K562 (cell line): ENCODE results near the gene MYO1E. TPM values are rescaled to one million over a fixed set of nuclear protein-coding genes. Genes with fewer than 3 reads are reported as not detected.

Experiments used
- ATAC-seq: fragments of 200-7000 bp; cut with Tn5 transposase; 3 replicates; pipeline ENCODE4 v1.9.1; 2020; ENCODE audit warnings: moderate library complexity
- BruUV-seq: library from RNA; stranded (reverse); fragments of 400-500 nt; replicated peaks from 2 replicates; lab custom pipeline; 2021; lab: Mats Ljungman, UMichigan
- CTCF ChIA-PET: fragments of 300-600 bp; formaldehyde crosslinking; extraction: SDS; loops from one replicate; lab custom pipeline; 2021; ENCODE audit warnings: low intra/inter-chr PET ratio; lab: Yijun Ruan, JAX
- POLR2A ChIA-PET: fragments of 300-600, 350-650 bp; sonication (Branson Sonifier 250); formaldehyde crosslinking; extraction: SDS; loops from one replicate; lab custom pipeline; 2021; ENCODE audit warnings: antibody characterized with exemption, inconsistent platforms; lab: Yijun Ruan, JAX
- DNase-seq, 4 experiments: peaks; one replicate each; pipeline versions ENCODE4 v3.0.0 to v3.0.0-alpha.2; 2011 to 2018; ENCODE audit warnings: low spot score in 3 of 4, mixed read lengths in 3 of 4; ENCODE audit errors: extremely low read depth in 1 of 4
- FAIRE-seq: peaks from 2 replicates; lab custom pipeline; 2011; peaks lifted over from hg19 to GRCh38; lab: Jason Lieb, UNC
- H2AFZ ChIP-seq: 2 replicates; pipeline ENCODE4 v1.6.0; 2011; ENCODE audit warnings: low read depth, low read length, control low read depth, inconsistent platforms
- H3K27ac ChIP-seq: fragments of 200-600 bp; 3 replicates; pipeline ENCODE4 v1.8.0; 2011; ENCODE audit warnings: low read depth, mild to moderate bottlenecking, control low read depth, inconsistent platforms, low read length, moderate library complexity, mixed read lengths; ENCODE audit errors: extremely low read depth
- H3K27me3 ChIP-seq, 2 experiments: fragments of 300-600 bp in 1 of 2; 2 replicates in 1 of 2; 3 replicates in 1 of 2; pipeline versions ENCODE4 v1.6.0 to v1.8.0; 2011; ENCODE audit warnings: inconsistent platforms in 2 of 2, low read length in 2 of 2, mild to moderate bottlenecking in 1 of 2, mixed read lengths in 1 of 2, moderate library complexity in 1 of 2; ENCODE audit not compliant: control insufficient read depth in 2 of 2, insufficient read depth in 2 of 2
- H3K36me3 ChIP-seq: fragments of 300-600 bp; 3 replicates; pipeline ENCODE4 v1.8.0; 2011; ENCODE audit warnings: mild to moderate bottlenecking, low read length, inconsistent platforms; ENCODE audit not compliant: control insufficient read depth, insufficient read depth
- H3K4me1 ChIP-seq, 2 experiments: fragments of 200-600 bp in 1 of 2; replicated peaks in 1 of 2; 2 replicates in 1 of 2; 3 replicates in 1 of 2; pipeline versions ENCODE4 v1.5.1 to v1.8.0; 2011; ENCODE audit warnings: inconsistent platforms in 2 of 2, low read length in 2 of 2, mild to moderate bottlenecking in 1 of 2, mixed read lengths in 1 of 2, moderate library complexity in 1 of 2; ENCODE audit not compliant: control insufficient read depth in 2 of 2, insufficient read depth in 2 of 2
- H3K4me2 ChIP-seq: 2 replicates; pipeline ENCODE4 v1.6.1; 2011; ENCODE audit warnings: low read length, control low read depth, inconsistent platforms, mixed read lengths; ENCODE audit not compliant: insufficient read depth
- H3K4me3 ChIP-seq: fragments of 200-600 bp; sonication (generic), shearing (Covaris generic); 2 replicates; pipeline ENCODE4 v1.5.1; 2016; ENCODE audit warnings: control low read depth, inconsistent platforms
- H3K79me2 ChIP-seq: fragments of 200-600 bp; 3 replicates; pipeline ENCODE4 v1.8.0; 2011; ENCODE audit warnings: low read length, inconsistent platforms; ENCODE audit not compliant: control insufficient read depth, insufficient read depth
- H3K9ac ChIP-seq, 2 experiments: 2 replicates each; pipeline versions ENCODE4 v1.6.0 to v1.6.1; 2011; ENCODE audit warnings: low read depth in 2 of 2, low read length in 2 of 2, control low read depth in 1 of 2, inconsistent platforms in 1 of 2, mild to moderate bottlenecking in 1 of 2, mixed read lengths in 1 of 2; ENCODE audit not compliant: insufficient read depth in 1 of 2
- H3K9me1 ChIP-seq: one replicate; pipeline ENCODE4 v1.6.0; 2011; ENCODE audit warnings: inconsistent platforms, mild to moderate bottlenecking, low read length, moderate library complexity; ENCODE audit not compliant: control insufficient read depth, insufficient read depth
- H3K9me3 ChIP-seq: replicated peaks from 2 replicates; pipeline ENCODE4 v1.5.1; 2011; ENCODE audit warnings: low read depth, low read length, inconsistent platforms; ENCODE audit not compliant: control insufficient read depth, insufficient read depth
- H4K20me1 ChIP-seq: replicated peaks from 2 replicates; pipeline ENCODE4 v1.6.1; 2011; ENCODE audit warnings: low read length, inconsistent platforms, mixed read lengths; ENCODE audit not compliant: control insufficient read depth, insufficient read depth
- ARNT ChIP-seq, 2 experiments: fragments of 450-650 bp; IDR thresholded peaks; 2 replicates each; pipeline ENCODE4 v1.6.1; 2016; ENCODE audit warnings: mild to moderate bottlenecking in 1 of 2
- CBFA2T3 ChIP-seq: fragments of 450-650 bp; IDR thresholded peaks from 2 replicates; pipeline ENCODE4 v1.6.1; 2017
- RBBP5 ChIP-seq: fragments of 200-600 bp; sonication (generic); IDR thresholded peaks from 2 replicates; pipeline ENCODE4 v1.6.1; 2012; ENCODE audit warnings: borderline replicate concordance, mild to moderate bottlenecking, low read length, control low read depth, inconsistent platforms; ENCODE audit not compliant: insufficient read depth, poor library complexity, severe bottlenecking
- SIRT6 ChIP-seq: IDR thresholded peaks from one replicate; pipeline ENCODE4 v1.6.1; 2012; ENCODE audit warnings: low read depth, mild to moderate bottlenecking, control low read depth, inconsistent platforms, low read length, moderate library complexity
- SMAD2 ChIP-seq: fragments of 150-350 bp; IDR thresholded peaks from 2 replicates; pipeline ENCODE4 v1.6.1; 2014; ENCODE audit warnings: low read depth, mild to moderate bottlenecking, low read length
- ZNF232 ChIP-seq: sonication (generic); formaldehyde crosslinking; IDR thresholded peaks from 2 replicates; pipeline ENCODE4 v1.8.0; 2022; ENCODE audit warnings: mild to moderate bottlenecking, missing genetic modification reagents
- ZNF79 ChIP-seq: fragments of 250-450 bp; sonication (Bioruptor Pico); IDR thresholded peaks from 2 replicates; pipeline ENCODE4 v1.4.0; 2020; ENCODE audit warnings: low read depth, mild to moderate bottlenecking, moderate library complexity
- WGBS: fragments of 100-300 bp; shearing (Covaris generic); methylation state at CpG from one replicate; pipeline ENCODE4 v1.1.6; 2016; ENCODE audit warnings: low coverage, mixed read lengths; ENCODE audit not compliant: insufficient coverage; ENCODE audit errors: missing lambda C conversion rate; 5-methylcytosine and 5-hydroxymethylcytosine counted together
- in situ Hi-C: fragments of 300-500 bp; cut with MboI; formaldehyde crosslinking; loops from 4 replicates; pipeline ENCODE4 v1.15.0; 2018; ENCODE audit warnings: inconsistent platforms, mixed read lengths
- intact Hi-C: fragments of 100-400 bp; cut with micrococcal nuclease; formaldehyde crosslinking; loops from 2 replicates; pipeline ENCODE4 v1.14.2; 2022
- polyA plus RNA-seq, 8 experiments: library from polyadenylated mRNA; depleted of rRNA in 4 of 8; stranded (reverse) in 5 of 8; unstranded in 3 of 8; fragments of >200 nt; fragmentation: Nextera tagmentation in 2 of 8; fragmentation: Illumina TruSeq in 1 of 8; extraction: Ambion mirVana in 2 of 8; extraction: Trizol in 1 of 8; gene quantifications; 2 replicates each; pipeline versions ENCODE4 v1.2.1 to v1.2.3, GENCODE V29; 2011 to 2014; ENCODE audit warnings: inconsistent platforms in 1 of 8, missing spikeins in 1 of 8
- total RNA-seq, 7 experiments: library from RNA; depleted of rRNA in 6 of 7; stranded (reverse); fragments of >200 nt in 6 of 7; fragmentation: Illumina TruSeq in 2 of 7; extraction: Trizol in 2 of 7; gene quantifications; 2 replicates each; pipeline versions ENCODE4 v1.2.1 to v1.2.3, GENCODE V29; 2011 to 2021; ENCODE audit warnings: low replicate concordance in 1 of 7
- TF ChIP-seq, protein P1 (sequence below): fragments of 250-450 bp; sonication (Bioruptor Pico); IDR thresholded peaks from 2 replicates; pipeline ENCODE4 v1.5.0; 2021

MYO1E gene
- total and polyA plus RNA-seq, 9 of the 15 experiments (the other 6 are each of a cell fraction or from before 2014, with no cell fraction given), result under 0.01 to 0.44 (median 0.01) TPM; not detected in 6

DNA sequence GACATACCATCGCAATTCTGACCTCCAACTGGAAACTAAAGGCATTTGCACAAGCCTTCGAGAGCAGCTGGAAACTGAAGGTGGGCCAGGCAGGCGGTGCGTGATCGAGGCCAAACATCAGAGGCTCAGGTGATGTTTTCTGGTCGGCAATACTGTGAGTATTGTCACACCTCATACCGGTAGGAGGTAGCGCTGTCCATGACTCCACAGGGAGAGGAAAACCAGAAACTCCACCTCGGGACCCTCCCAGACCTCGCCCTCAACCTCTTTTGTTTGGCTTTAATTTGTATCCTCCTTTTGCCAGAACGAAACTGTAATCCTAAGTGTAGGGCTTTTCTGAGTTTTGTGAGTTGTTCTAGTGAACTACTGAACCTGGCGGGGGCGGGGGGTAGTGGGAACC lies 122.4 kb downstream of the MYO1E start:
- peaks cover 9 to 17% of the 10 kb centered on the region in 2 experiments; a peak in 3 of 5 replicates for H3K27me3 ChIP-seq
- CTCF ChIA-PET, result no interaction called here
- no peaks in the 10 kb centered on the region for H3K79me2 ChIP-seq
- WGBS, result 0% methylated on average over 13 of the region's 13 CpGs
- BruUV-seq, result no TSS peak
- no peaks in the 10 kb centered on the region for H3K36me3 ChIP-seq
- H3K9me3 ChIP-seq, result no peaks in the 10 kb centered on the region
- H3K4me1 ChIP-seq, result no peaks in the 10 kb centered on the region
- no peak for TF ChIP-seq ZNF79 (CRISPR knock-in tag)
- TF ChIP-seq, all 486 proteins: peak for 0
- H4K20me1 ChIP-seq, result no peaks in the 10 kb centered on the region
- H2AFZ ChIP-seq, result no peak overlapping the region
- H3K9me1 ChIP-seq, result no peaks in the 10 kb centered on the region
- in situ Hi-C loops, result no loop called here
- intact Hi-C loops, result no loop called here
- no peak overlapping the region for H3K9ac ChIP-seq
- no peak overlapping the region for H3K4me2 ChIP-seq
- POLR2A ChIA-PET, result interaction anchor here (0.8 kb wide), 1 partner anchor 960 kb away, joined by 3 read pairs; no protein-coding TSS in a partner anchor
- no peak for ATAC-seq
- DNase-seq, result no peak
- FAIRE-seq, result no peak
- H3K4me3 ChIP-seq, result no peak overlapping the region
- no peak overlapping the region for H3K27ac ChIP-seq

DNA sequence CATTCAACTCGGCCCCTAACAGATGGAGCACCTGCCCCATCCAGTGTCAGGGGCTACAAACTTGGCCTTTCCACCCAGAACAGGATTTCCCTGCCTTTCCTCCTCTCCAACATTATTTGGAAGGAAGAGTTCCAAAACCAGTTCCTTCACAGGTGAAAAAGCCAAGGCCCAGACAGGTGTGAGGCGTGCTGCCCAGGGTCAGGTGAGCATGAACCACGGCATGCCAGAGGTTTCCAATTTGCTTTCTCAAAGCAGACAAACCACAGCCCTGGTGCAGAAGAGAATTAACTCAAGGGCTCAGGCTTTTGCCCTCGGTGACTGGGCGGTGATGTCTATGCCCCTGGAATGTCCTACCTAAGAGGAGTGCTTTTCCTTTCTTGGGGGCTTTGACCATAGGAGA lies 122.9 kb downstream of the MYO1E start:
- Histone ChIP-seq H3K4me1 (no peaks in the 10 kb centered on the region), H2AFZ (no peak overlapping the region), H4K20me1 (no peaks in the 10 kb centered on the region), H3K36me3 (no peaks in the 10 kb centered on the region), H3K9ac (no peak overlapping the region), H3K9me1 (no peaks in the 10 kb centered on the region), H3K27ac (no peak overlapping the region), H3K4me2 (no peak overlapping the region), H3K9me3 (no peaks in the 10 kb centered on the region), H3K27me3 (peaks cover 9 to 17% of the 10 kb centered on the region in 2 experiments; a peak in 3 of 5 replicates), H3K79me2 (no peaks in the 10 kb centered on the region), H3K4me3 (no peak overlapping the region)
- ChIA-PET POLR2A (interaction anchor here (0.8 kb wide), 1 partner anchor 960 kb away, joined by 3 read pairs; no protein-coding TSS in a partner anchor), CTCF (interaction anchor here (0.7 kb wide), 1 partner anchor 934 kb away, joined by 5 read pairs; no protein-coding TSS in a partner anchor)
- TF ChIP-seq ARNT (IDR thresholded peaks at IDR 0.05), result no peak
- TF ChIP-seq SIRT6, result no peak
- TF ChIP-seq CBFA2T3, result no peak
- TF ChIP-seq ZNF232 (CRISPR knock-in tag), result no peak
- no peak for TF ChIP-seq SMAD2
- TF ChIP-seq RBBP5, result no peak
- TF ChIP-seq, protein P1, sequence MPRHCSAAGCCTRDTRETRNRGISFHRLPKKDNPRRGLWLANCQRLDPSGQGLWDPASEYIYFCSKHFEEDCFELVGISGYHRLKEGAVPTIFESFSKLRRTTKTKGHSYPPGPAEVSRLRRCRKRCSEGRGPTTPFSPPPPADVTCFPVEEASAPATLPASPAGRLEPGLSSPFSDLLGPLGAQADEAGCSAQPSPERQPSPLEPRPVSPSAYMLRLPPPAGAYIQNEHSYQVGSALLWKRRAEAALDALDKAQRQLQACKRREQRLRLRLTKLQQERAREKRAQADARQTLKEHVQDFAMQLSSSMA (CRISPR knock-in tag), result no peak
- intact Hi-C loops (loop anchor here (5.0 kb wide), 1 partner anchor 242 kb away; no protein-coding TSS in a partner anchor), in situ Hi-C loops (no loop called here)
- DNase-seq (no peak), ATAC-seq (no peak), FAIRE-seq (no peak)
- 0% methylated on average over 4 of the region's 5 CpGs for WGBS
- no TSS peak for BruUV-seq
